Endothelial cell of umbilical vein (primary cell): ENCODE measurements around the gene RRP1. TPM values are rescaled to one million over a fixed set of nuclear protein-coding genes. Genes with fewer than 3 reads are reported as not detected.

ENCODE experiments used
- BruUV-seq: library from RNA; stranded (reverse); fragments of 400-500 nt; replicated peaks from 2 replicates; lab custom pipeline; 2021; lab: Mats Ljungman, UMichigan
- CTCF ChIA-PET: fragments of 300-600, 350-600 bp; sonication (Branson Sonifier 250); formaldehyde crosslinking; loops from one replicate; lab custom pipeline; 2021; ENCODE audit warnings: antibody characterized with exemption, inconsistent platforms; lab: Charles Lee
- POLR2A ChIA-PET: fragments of 300-600, 350-600 bp; sonication (Branson Sonifier 250); formaldehyde crosslinking; loops from one replicate; lab custom pipeline; 2021; ENCODE audit warnings: antibody characterized with exemption, inconsistent platforms; lab: Charles Lee
- DNase-seq: peaks from one replicate; pipeline ENCODE4 v3.0.0-alpha.2; 2011; ENCODE audit warnings: low read depth, low spot score
- FAIRE-seq: peaks from 2 replicates; lab custom pipeline; 2011; peaks lifted over from hg19 to GRCh38; lab: Jason Lieb, UNC
- H2AFZ ChIP-seq: 2 replicates; pipeline ENCODE4 v1.6.0; 2012; ENCODE audit warnings: low read depth, low read length, control low read depth, inconsistent platforms
- H3K27ac ChIP-seq: 2 replicates; pipeline ENCODE4 v1.5.1; 2011; ENCODE audit warnings: low read depth, mild to moderate bottlenecking, control low read depth, low read length, moderate library complexity; ENCODE audit not compliant: insufficient read depth
- H3K27me3 ChIP-seq, 2 experiments: 2 replicates each; pipeline versions ENCODE4 v1.6.0 to v1.6.1; 2011; ENCODE audit warnings: low read length in 2 of 2, mixed read lengths in 1 of 2; ENCODE audit not compliant: control insufficient read depth in 2 of 2, insufficient read depth in 2 of 2
- H3K36me3 ChIP-seq, 2 experiments: 2 replicates in 1 of 2; 3 replicates in 1 of 2; pipeline ENCODE4 v1.5.1; 2011; ENCODE audit warnings: low read length in 2 of 2, mild to moderate bottlenecking in 1 of 2, moderate library complexity in 1 of 2; ENCODE audit not compliant: control insufficient read depth in 2 of 2, insufficient read depth in 2 of 2; ENCODE audit errors: extremely low read depth in 1 of 2
- H3K4me1 ChIP-seq: 3 replicates; pipeline ENCODE4 v1.5.1; 2011; ENCODE audit warnings: mild to moderate bottlenecking, low read length; ENCODE audit not compliant: control insufficient read depth, insufficient read depth; ENCODE audit errors: extremely low read depth
- H3K4me2 ChIP-seq: 2 replicates; pipeline ENCODE4 v1.6.1; 2011; ENCODE audit warnings: low read length, control low read depth, mixed read lengths; ENCODE audit not compliant: insufficient read depth
- H3K4me3 ChIP-seq, 3 experiments: fragments of 200-600 bp in 1 of 3; sonication (generic), shearing (Covaris generic) in 1 of 3; replicated peaks in 1 of 3; 2 replicates each; pipeline ENCODE4 v1.5.1; 2011 to 2016; ENCODE audit warnings: control low read depth in 3 of 3, low read length in 3 of 3, mild to moderate bottlenecking in 2 of 3, inconsistent platforms in 1 of 3, low read depth in 1 of 3, moderate library complexity in 1 of 3; ENCODE audit not compliant: insufficient read depth in 1 of 3
- H3K79me2 ChIP-seq: 2 replicates; pipeline ENCODE4 v1.6.0; 2012; ENCODE audit warnings: low read length, inconsistent platforms; ENCODE audit not compliant: control insufficient read depth, insufficient read depth
- H3K9ac ChIP-seq: replicated peaks from 2 replicates; pipeline ENCODE3; 2011; ENCODE audit warnings: low read length, control low read depth; ENCODE audit not compliant: insufficient read depth; ENCODE audit errors: extremely low read depth
- H3K9me1 ChIP-seq: replicated peaks from 3 replicates; pipeline ENCODE4 v1.6.0; 2011; ENCODE audit warnings: mild to moderate bottlenecking, low read length; ENCODE audit not compliant: control insufficient read depth, insufficient read depth; ENCODE audit errors: extremely low read depth
- H3K9me3 ChIP-seq: replicated peaks from 2 replicates; pipeline ENCODE4 v1.5.1; 2012; ENCODE audit warnings: low read length, inconsistent platforms; ENCODE audit not compliant: control insufficient read depth, insufficient read depth
- H4K20me1 ChIP-seq: replicated peaks from 2 replicates; pipeline ENCODE3; 2011; ENCODE audit warnings: mild to moderate bottlenecking, low read length; ENCODE audit not compliant: control insufficient read depth, insufficient read depth; ENCODE audit errors: extremely low read depth
- EZH2 ChIP-seq: IDR thresholded peaks from 2 replicates; pipeline ENCODE4 v1.6.1; 2012; ENCODE audit warnings: borderline replicate concordance, low read depth, mild to moderate bottlenecking, moderate library complexity, low read length, inconsistent platforms; ENCODE audit not compliant: severe bottlenecking
- FOS ChIP-seq: IDR thresholded peaks from 2 replicates; pipeline ENCODE4 v1.6.1; 2011; ENCODE audit warnings: mild to moderate bottlenecking, low read length, moderate library complexity, borderline replicate concordance; ENCODE audit not compliant: insufficient read depth
- GATA2 ChIP-seq: IDR thresholded peaks from 2 replicates; pipeline ENCODE4 v1.7.0; 2011; ENCODE audit warnings: low read depth, mild to moderate bottlenecking, moderate library complexity, mixed read lengths, low read length; ENCODE audit not compliant: insufficient read length, insufficient read depth
- JUN ChIP-seq: IDR thresholded peaks from 2 replicates; pipeline ENCODE4 v1.6.1; 2011; ENCODE audit warnings: borderline replicate concordance, low read depth; ENCODE audit not compliant: insufficient read length, insufficient read depth
- MYC ChIP-seq: IDR thresholded peaks from one replicate; pipeline ENCODE4 v1.6.1; 2011; ENCODE audit warnings: mild to moderate bottlenecking, low read depth, low read length
- POLR2A ChIP-seq: IDR thresholded peaks from 2 replicates; pipeline ENCODE4 v1.6.1; 2012; ENCODE audit warnings: low read depth, mild to moderate bottlenecking, control low read depth, low read length
- POLR2AphosphoS5 ChIP-seq: IDR thresholded peaks from 2 replicates; pipeline ENCODE4 v1.6.1; 2012; ENCODE audit warnings: low read depth, mild to moderate bottlenecking, control low read depth, low read length, moderate library complexity; ENCODE audit not compliant: insufficient read depth
- dilution Hi-C: fragments of 300-500 bp; cut with MboI; formaldehyde crosslinking; loops from one replicate; pipeline ENCODE4 v1.15.0; 2019; ENCODE audit warnings: low sequenced_read_pairs; ENCODE audit not compliant: extremely low pct_ligation_motif_present
- intact Hi-C: fragments of 100-400 bp; cut with micrococcal nuclease; formaldehyde crosslinking; loops from one replicate; pipeline ENCODE4 v1.10.0; 2022
- polyA plus RNA-seq, 4 experiments: library from polyadenylated mRNA; depleted of rRNA in 3 of 4; stranded (reverse) in 3 of 4; unstranded in 1 of 4; fragments of >200 nt; gene quantifications; 2 replicates each; pipeline versions ENCODE4 v1.2.1 to v1.2.3, GENCODE V29; 2011 to 2012; ENCODE audit warnings: missing spikeins in 1 of 4
- total RNA-seq: library from RNA; stranded (reverse); gene quantifications from 2 replicates; pipeline ENCODE4 v1.2.3, GENCODE V29; 2021
- TF ChIP-seq, protein P1 (sequence below), 2 donors: IDR thresholded peaks; 1 replicate in 1 of 2; 2 replicates in 1 of 2; pipeline ENCODE4 v1.5.1; 2011; ENCODE audit warnings: low read length in 2 of 2, mild to moderate bottlenecking in 2 of 2, moderate library complexity in 2 of 2, control low read depth in 1 of 2, inconsistent platforms in 1 of 2, low read depth in 1 of 2; ENCODE audit not compliant: insufficient read depth in 1 of 2; ENCODE audit errors: extremely low read depth in 1 of 2
- TF ChIP-seq, protein P2 (sequence below): IDR thresholded peaks from 2 replicates; pipeline ENCODE4 v1.6.1; 2011; ENCODE audit not compliant: insufficient read depth, insufficient read length

RRP1 gene
- total and polyA plus RNA-seq, 2 donors (not counting 3 experiments of a cell fraction or from before 2014, with no cell fraction given) = 15.2 to 36.3 TPM

DNA sequence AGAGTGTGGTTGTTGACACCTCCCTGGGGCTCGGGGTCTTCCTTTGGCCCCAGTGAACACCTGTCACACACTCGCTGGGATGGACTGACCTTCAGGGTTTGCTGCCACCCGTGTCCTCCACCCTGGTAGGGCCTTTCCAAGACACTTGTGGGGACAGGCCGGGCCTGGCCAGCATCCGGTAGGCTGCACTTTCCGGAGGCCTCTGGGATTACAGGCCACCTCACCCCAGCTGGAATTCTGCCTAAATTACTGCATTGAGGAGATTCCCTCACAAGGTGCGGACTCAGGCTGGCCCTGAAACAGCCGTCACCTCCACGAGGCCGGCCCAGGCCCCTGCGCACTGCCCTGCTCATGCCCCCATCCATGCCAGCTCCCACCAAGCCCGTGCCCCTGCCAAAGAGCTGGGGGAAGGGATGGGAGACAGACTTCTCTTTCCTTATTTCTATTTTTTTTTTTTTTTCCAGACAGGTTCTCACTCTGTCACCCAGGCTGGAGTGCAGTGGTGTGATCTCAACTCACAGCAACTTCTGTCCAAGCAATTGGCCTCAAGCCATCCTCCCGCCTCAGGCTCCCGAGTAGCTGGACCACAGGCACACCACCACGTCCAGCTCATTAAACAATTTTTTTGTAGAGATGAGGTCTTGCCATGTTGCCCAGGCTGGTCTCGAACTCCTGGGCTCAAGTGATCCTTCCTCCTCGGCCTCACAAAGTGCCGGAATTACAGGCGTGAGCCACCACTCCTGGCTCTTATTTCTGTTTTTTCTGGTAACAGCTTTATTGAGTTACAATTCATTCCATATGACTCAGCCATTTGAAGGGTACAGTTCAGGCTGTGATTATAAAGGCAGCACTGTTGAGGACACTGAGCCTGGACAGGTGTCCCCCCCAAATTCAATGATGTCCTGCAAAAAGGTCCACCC lies 24.5 kb upstream of the RRP1 start:
- no peaks in the 10 kb centered on the region for H3K79me2 ChIP-seq
- dilution Hi-C loops = no loop called here
- no peak overlapping the region for H3K27ac ChIP-seq
- no peaks in the 10 kb centered on the region for H3K9me1 ChIP-seq
- H3K36me3 ChIP-seq = no peaks in the 10 kb centered on the region
- H3K9ac ChIP-seq = no peak overlapping the region
- H3K4me3 ChIP-seq = no peak overlapping the region
- intact Hi-C loops = no loop called here
- H3K4me2 ChIP-seq = no peak overlapping the region
- H4K20me1 ChIP-seq = no peaks in the 10 kb centered on the region
- H3K9me3 ChIP-seq = no peaks in the 10 kb centered on the region
- ChIA-PET CTCF (no interaction called here), POLR2A (interaction anchor here (0.5 kb wide), 1 partner anchor 196 kb away, joined by 4 read pairs; no protein-coding TSS in a partner anchor)
- H2AFZ ChIP-seq = no peak overlapping the region
- TF ChIP-seq POLR2AphosphoS5 (no peak), FOS (no peak), POLR2A (no peak), MYC (no peak), JUN (no peak), GATA2 (no peak), EZH2 (no peak)
- TF ChIP-seq, protein P1, sequence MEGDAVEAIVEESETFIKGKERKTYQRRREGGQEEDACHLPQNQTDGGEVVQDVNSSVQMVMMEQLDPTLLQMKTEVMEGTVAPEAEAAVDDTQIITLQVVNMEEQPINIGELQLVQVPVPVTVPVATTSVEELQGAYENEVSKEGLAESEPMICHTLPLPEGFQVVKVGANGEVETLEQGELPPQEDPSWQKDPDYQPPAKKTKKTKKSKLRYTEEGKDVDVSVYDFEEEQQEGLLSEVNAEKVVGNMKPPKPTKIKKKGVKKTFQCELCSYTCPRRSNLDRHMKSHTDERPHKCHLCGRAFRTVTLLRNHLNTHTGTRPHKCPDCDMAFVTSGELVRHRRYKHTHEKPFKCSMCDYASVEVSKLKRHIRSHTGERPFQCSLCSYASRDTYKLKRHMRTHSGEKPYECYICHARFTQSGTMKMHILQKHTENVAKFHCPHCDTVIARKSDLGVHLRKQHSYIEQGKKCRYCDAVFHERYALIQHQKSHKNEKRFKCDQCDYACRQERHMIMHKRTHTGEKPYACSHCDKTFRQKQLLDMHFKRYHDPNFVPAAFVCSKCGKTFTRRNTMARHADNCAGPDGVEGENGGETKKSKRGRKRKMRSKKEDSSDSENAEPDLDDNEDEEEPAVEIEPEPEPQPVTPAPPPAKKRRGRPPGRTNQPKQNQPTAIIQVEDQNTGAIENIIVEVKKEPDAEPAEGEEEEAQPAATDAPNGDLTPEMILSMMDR (IDR thresholded peaks at IDR 0.05; ENCODE audit: extremely low read depth in 1 of 2, insufficient read depth in 1 of 2, low read depth in 1 of 2, low read length in 2 of 2) = no peak
- TF ChIP-seq, protein P2, sequence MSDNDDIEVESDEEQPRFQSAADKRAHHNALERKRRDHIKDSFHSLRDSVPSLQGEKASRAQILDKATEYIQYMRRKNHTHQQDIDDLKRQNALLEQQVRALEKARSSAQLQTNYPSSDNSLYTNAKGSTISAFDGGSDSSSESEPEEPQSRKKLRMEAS = no peak
- no peaks in the 10 kb centered on the region for H3K27me3 ChIP-seq
- no TSS peak for BruUV-seq
- FAIRE-seq (no peak), DNase-seq (no peak)
- H3K4me1 ChIP-seq = peaks cover 5% of the 10 kb centered on the region
